ENCODE data around the gene SHLD1.
"Not testable (repeated sequence)": the region's sequence is repeated elsewhere in the genome, so short reads cannot be mapped to it uniquely, and the experiment has no call there.

SHLD1 gene

GRCh38 chr20:5749952-5750779 lies at the start of gene SHLD1:
SHLD1 (plus strand) TSS chr20:5750401; CDS start chr20:5772866, 22,465 bp downstream.
- H3K36me3 ChIP-seq (ENCODE audit: insufficient read depth, low read length) = no peaks in the 10 kb centered on the region; the same call in 1 of the 2 replicates
- DNase-seq (peak; percentile 91), ATAC-seq (ENCODE audit: insufficient read depth, low read depth) (peak; percentile 99)
- peaks cover 25% of the 10 kb centered on the region for H3K4me1 ChIP-seq (ENCODE audit: insufficient read depth, low read length)
- H3K4me2 ChIP-seq (ENCODE audit: insufficient read depth, low read length) = peak within 1 kb of the TSS; percentile 90
- H2AFZ ChIP-seq (ENCODE audit: low read depth, low read length) = peak within 1 kb of the TSS; percentile 92
- H3K9ac ChIP-seq (ENCODE audit: low read depth, low read length) = peak within 1 kb of the TSS; percentile 65
- no peaks in the 10 kb centered on the region for H4K20me1 ChIP-seq (ENCODE audit: insufficient read depth, low read length)
- no peaks in the 10 kb centered on the region for H3K9me3 ChIP-seq (ENCODE audit: insufficient read depth, low read length, severe bottlenecking)
- H3K4me3 ChIP-seq (ENCODE audit: low read depth in 1 of 2, low read length in 2 of 2) = peak within 1 kb of the TSS; percentile 62 to 80
- H3K27me3 ChIP-seq (ENCODE audit: insufficient read depth, low read length, poor library complexity) = no peaks in the 10 kb centered on the region
- peak within 1 kb of the TSS; percentile 81 for H3K27ac ChIP-seq (ENCODE audit: low read length)
- no peak for TF ChIP-seq CTCF (IDR thresholded peaks at IDR 0.05; ENCODE audit: borderline replicate concordance, extremely low read depth, low read length, poor library complexity, severe bottlenecking)
- TF ChIP-seq EZH2 (IDR thresholded peaks at IDR 0.05; ENCODE audit: borderline replicate concordance, low read depth, low read length, severe bottlenecking) = no peak
- peaks cover 21% of the 10 kb centered on the region for H3K79me2 ChIP-seq (ENCODE audit: insufficient read depth, low read length)

GRCh38 chr20:5702339-5702738 lies 47.9 kb upstream of the SHLD1 start:
- not testable (repeated sequence) for H4K20me1 ChIP-seq (ENCODE audit: insufficient read depth, low read length); H3K79me2 ChIP-seq (ENCODE audit: insufficient read depth, low read length); H3K36me3 ChIP-seq (ENCODE audit: insufficient read depth, low read length); H3K27me3 ChIP-seq (ENCODE audit: insufficient read depth, low read length, poor library complexity); H3K4me3 ChIP-seq (ENCODE audit: low read depth in 1 of 2, low read length in 2 of 2); H3K27ac ChIP-seq (ENCODE audit: low read length); DNase-seq; H3K4me2 ChIP-seq (ENCODE audit: insufficient read depth, low read length); H3K9me3 ChIP-seq (ENCODE audit: insufficient read depth, low read length, severe bottlenecking); H3K9ac ChIP-seq (ENCODE audit: low read depth, low read length); ATAC-seq (ENCODE audit: insufficient read depth, low read depth); H2AFZ ChIP-seq (ENCODE audit: low read depth, low read length); H3K4me1 ChIP-seq (ENCODE audit: insufficient read depth, low read length)

- no peaks in the 10 kb centered on the region for H3K79me2 ChIP-seq (ENCODE audit: insufficient read depth, low read length)
- H3K27me3 ChIP-seq (ENCODE audit: insufficient read depth, low read length, poor library complexity) = no peaks in the 10 kb centered on the region
- H3K4me2 ChIP-seq (ENCODE audit: insufficient read depth, low read length) = no peak overlapping the region
- H3K36me3 ChIP-seq (ENCODE audit: insufficient read depth, low read length) = no peaks in the 10 kb centered on the region
- no peak overlapping the region for H3K9ac ChIP-seq (ENCODE audit: low read depth, low read length)
- H3K4me3 ChIP-seq (ENCODE audit: low read depth in 1 of 2, low read length in 2 of 2) = no peak overlapping the region
- no peak for DNase-seq
- ATAC-seq (ENCODE audit: insufficient read depth, low read depth) = no peak
- H4K20me1 ChIP-seq (ENCODE audit: insufficient read depth, low read length) = no peaks in the 10 kb centered on the region
- no peak overlapping the region for H3K27ac ChIP-seq (ENCODE audit: low read length)
- TF ChIP-seq CTCF (IDR thresholded peaks at IDR 0.05; ENCODE audit: borderline replicate concordance, extremely low read depth, low read length, poor library complexity, severe bottlenecking) (no peak), EZH2 (IDR thresholded peaks at IDR 0.05; ENCODE audit: borderline replicate concordance, low read depth, low read length, severe bottlenecking) (no peak)
- H3K4me1 ChIP-seq (ENCODE audit: insufficient read depth, low read length) = no peaks in the 10 kb centered on the region
- no peak overlapping the region for H2AFZ ChIP-seq (ENCODE audit: low read depth, low read length)
- H3K9me3 ChIP-seq (ENCODE audit: insufficient read depth, low read length, severe bottlenecking) = no peaks in the 10 kb centered on the region
Measured at GRCh38 chr20:5703681-5704101, 46.5 kb upstream of the SHLD1 start.

- no peak for TF ChIP-seq EZH2 (IDR thresholded peaks at IDR 0.05; ENCODE audit: borderline replicate concordance, low read depth, low read length, severe bottlenecking)
- TF ChIP-seq CTCF (IDR thresholded peaks at IDR 0.05; ENCODE audit: borderline replicate concordance, extremely low read depth, low read length, poor library complexity, severe bottlenecking) = no peak
- no peak overlapping the region for H2AFZ ChIP-seq (ENCODE audit: low read depth, low read length)
- H3K4me1 ChIP-seq (ENCODE audit: insufficient read depth, low read length) = no peaks in the 10 kb centered on the region
- no peaks in the 10 kb centered on the region for H3K79me2 ChIP-seq (ENCODE audit: insufficient read depth, low read length)
- no peak overlapping the region for H3K4me3 ChIP-seq (ENCODE audit: low read depth in 1 of 2, low read length in 2 of 2)
- no peak overlapping the region for H3K27ac ChIP-seq (ENCODE audit: low read length)
- H3K9ac ChIP-seq (ENCODE audit: low read depth, low read length) = no peak overlapping the region
- no peaks in the 10 kb centered on the region for H4K20me1 ChIP-seq (ENCODE audit: insufficient read depth, low read length)
- no peak overlapping the region for H3K4me2 ChIP-seq (ENCODE audit: insufficient read depth, low read length)
- H3K27me3 ChIP-seq (ENCODE audit: insufficient read depth, low read length, poor library complexity) = no peaks in the 10 kb centered on the region
- H3K9me3 ChIP-seq (ENCODE audit: insufficient read depth, low read length, severe bottlenecking) = no peaks in the 10 kb centered on the region
- no peak for ATAC-seq (ENCODE audit: insufficient read depth, low read depth)
- no peak for DNase-seq
- no peaks in the 10 kb centered on the region for H3K36me3 ChIP-seq (ENCODE audit: insufficient read depth, low read length)
Measured at GRCh38 chr20:5705827-5706226, 44.4 kb upstream of the SHLD1 start.

Measured in DND-41 (cell line).